ENCODE results near the gene DRAXIN.
A peak's percentile ranks its signal among the peaks of the same experiment; 100 is the strongest.

The DRAXIN gene

DNA sequence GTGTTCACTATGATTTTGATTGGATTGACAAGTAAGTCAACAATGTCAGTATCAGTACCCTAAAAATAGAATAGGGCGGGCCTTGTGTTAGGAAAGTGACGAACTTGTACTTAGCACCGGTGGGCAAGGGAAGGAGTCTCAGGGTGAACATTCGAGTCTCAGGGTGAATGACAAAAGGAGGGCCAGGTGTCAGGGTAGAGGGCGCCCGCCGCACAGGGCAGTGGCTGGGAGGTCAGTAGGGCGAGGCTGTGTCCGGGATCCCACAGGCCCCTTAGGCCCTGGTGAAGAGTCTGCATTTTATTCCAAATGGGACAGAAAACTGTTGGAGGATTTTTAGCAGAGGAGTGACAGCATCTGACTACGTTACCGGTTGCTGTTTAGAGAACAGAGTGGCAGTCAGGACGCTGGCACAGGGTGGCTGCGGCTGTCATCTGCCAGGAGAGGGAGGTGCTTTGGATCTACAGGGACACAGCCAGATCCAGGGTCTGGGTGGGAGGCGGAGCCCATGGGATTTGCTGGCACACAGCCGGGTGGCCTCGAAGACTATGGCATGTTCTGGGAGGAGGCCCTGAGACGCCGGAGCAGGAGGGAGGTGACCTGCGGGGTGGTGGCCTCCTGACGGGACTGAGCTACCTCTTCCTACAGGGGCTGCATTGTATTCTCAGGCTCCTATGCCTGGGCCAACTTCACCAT, 55.4 kb downstream of the DRAXIN start:
- no peak overlapping the region for H3K4me3 ChIP-seq (ENCODE audit: low read depth, low read length)
- no peak for DNase-seq (ENCODE audit: low read depth)
- in situ Hi-C loops (cut with HindIII; ENCODE audit: low sequenced_read_pairs) = no loop called here
- TF ChIP-seq, protein P1, sequence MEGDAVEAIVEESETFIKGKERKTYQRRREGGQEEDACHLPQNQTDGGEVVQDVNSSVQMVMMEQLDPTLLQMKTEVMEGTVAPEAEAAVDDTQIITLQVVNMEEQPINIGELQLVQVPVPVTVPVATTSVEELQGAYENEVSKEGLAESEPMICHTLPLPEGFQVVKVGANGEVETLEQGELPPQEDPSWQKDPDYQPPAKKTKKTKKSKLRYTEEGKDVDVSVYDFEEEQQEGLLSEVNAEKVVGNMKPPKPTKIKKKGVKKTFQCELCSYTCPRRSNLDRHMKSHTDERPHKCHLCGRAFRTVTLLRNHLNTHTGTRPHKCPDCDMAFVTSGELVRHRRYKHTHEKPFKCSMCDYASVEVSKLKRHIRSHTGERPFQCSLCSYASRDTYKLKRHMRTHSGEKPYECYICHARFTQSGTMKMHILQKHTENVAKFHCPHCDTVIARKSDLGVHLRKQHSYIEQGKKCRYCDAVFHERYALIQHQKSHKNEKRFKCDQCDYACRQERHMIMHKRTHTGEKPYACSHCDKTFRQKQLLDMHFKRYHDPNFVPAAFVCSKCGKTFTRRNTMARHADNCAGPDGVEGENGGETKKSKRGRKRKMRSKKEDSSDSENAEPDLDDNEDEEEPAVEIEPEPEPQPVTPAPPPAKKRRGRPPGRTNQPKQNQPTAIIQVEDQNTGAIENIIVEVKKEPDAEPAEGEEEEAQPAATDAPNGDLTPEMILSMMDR (IDR thresholded peaks at IDR 0.05; ENCODE audit: low read depth, low read length, missing control alignments) = no peak

DNA sequence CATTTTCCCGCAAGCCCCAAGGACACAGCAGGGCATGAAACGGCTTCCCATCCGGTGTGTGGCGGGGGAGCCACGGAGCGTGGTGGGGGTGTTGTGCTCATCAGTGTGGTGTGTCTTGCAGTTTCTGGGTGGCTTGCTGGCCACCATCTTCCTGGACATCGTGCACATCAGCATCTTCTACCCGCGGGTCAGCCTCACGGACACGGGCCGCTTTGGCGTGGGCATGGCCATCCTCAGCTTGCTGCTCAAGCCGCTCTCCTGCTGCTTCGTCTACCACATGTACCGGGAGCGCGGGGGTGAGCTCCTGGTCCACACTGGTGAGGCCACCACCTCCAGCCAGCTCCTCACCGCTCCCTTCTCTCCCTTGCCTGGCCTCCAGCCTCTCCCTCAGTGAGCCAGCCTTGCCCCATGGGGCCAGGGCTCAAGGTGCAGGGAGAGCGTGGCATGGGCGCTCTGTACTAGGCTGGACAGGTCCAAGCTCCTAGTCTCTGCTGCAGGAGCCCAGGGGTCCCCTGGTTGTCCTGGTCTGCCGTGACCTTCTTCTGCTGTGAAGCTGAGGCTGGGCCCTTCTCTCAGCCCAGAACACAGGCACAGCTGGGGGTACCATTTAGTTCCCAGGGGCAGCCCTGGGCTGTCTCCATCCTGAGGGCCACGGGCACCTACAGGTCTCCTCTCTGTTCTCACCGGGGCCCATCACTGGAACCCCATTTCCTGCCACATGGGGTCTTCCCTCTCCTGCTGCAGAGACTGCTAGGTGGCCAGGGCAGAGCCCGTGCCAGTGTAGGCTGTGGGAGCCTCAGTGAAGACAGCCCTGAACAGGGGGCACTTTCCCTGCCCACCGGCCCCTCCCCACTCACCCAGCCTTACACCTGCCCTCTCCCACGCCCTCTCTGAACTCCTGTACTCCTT, 57.0 kb downstream of the DRAXIN start:
- H3K4me3 ChIP-seq (ENCODE audit: low read depth, low read length) = no peak overlapping the region
- in situ Hi-C loops (cut with HindIII; ENCODE audit: low sequenced_read_pairs) = no loop called here
- TF ChIP-seq, protein P1 (IDR thresholded peaks at IDR 0.05; ENCODE audit: low read depth, low read length, missing control alignments) = no peak
- DNase-seq (ENCODE audit: low read depth) = no peak

DNA sequence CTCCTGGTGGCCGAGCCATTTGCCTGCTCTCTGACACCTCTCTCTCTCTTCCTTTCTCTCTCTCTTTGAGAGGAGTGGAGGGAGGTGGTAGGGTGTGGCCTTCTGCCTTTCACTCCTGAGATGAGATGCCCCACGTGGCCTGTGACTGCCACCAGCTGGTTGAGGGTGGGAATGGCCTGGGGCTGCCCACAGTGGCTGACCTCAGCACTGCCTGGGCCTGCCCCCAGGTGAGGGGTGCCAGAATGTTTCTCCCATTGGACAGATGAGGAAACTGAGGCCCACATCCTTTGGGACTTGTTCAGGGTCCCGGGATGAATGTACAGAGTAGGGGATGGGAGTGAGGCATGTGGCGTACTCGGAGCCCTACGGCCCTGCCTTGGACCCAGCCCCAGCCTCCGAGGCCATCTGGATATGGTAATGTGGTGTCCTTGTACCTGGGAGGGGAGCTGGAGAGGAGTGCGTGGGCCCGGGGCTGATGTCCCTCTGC, 57.7 kb downstream of the DRAXIN start:
- no peak overlapping the region for H3K4me3 ChIP-seq (ENCODE audit: low read depth, low read length)
- in situ Hi-C loops (cut with HindIII; ENCODE audit: low sequenced_read_pairs) = no loop called here
- DNase-seq (ENCODE audit: low read depth) = no peak
- TF ChIP-seq, protein P1 (IDR thresholded peaks at IDR 0.05; ENCODE audit: low read depth, low read length, missing control alignments) = peak; percentile 48

DNA sequence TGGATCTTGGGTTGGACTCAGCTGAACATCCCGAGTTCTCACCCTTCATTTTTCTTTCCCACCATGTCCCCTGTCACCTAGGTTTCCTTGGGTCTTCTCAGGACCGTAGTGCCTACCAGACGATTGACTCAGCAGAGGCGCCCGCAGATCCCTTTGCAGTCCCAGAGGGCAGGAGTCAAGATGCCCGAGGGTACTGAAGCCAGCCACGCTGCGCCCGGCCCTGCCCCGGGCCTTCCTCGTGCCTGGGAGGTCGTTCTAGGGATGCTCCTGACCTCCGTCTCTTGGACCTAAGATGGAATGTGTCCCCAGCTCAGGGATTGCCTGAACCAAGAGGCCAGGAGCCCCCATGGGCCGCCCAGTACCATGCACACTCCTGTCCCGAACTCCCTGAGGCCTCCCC, 58.5 kb downstream of the DRAXIN start:
- in situ Hi-C loops (cut with HindIII; ENCODE audit: low sequenced_read_pairs) = no loop called here
- no peak overlapping the region for H3K4me3 ChIP-seq (ENCODE audit: low read depth, low read length)
- no peak for DNase-seq (ENCODE audit: low read depth)
- TF ChIP-seq, protein P1 (IDR thresholded peaks at IDR 0.05; ENCODE audit: low read depth, low read length, missing control alignments) = no peak

DNA sequence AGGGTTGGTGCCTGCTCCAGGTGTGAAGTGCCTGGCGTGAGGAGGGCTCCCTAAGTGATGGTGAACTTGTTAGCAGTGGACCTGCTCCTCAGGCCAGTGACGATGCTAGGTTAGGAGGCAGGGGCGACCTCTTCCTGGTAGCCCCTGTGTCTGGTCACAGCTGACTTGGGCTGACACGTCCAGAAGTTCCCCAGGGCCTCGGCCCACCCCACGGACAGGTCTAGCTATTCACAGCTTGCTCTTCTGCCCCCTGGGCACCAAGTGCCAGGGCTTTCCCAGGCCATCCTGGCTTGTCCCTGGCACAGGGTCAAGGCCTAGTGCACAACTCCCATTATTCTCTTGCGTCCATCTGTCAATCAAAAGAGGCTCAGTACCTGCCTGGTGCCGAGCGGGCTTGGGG, 59.6 kb downstream of the DRAXIN start:
- H3K4me3 ChIP-seq (ENCODE audit: low read depth, low read length) = no peak overlapping the region
- TF ChIP-seq, protein P1 (IDR thresholded peaks at IDR 0.05; ENCODE audit: low read depth, low read length, missing control alignments) = no peak
- DNase-seq (ENCODE audit: low read depth) = no peak
- in situ Hi-C loops (cut with HindIII; ENCODE audit: low sequenced_read_pairs) = no loop called here

DNA sequence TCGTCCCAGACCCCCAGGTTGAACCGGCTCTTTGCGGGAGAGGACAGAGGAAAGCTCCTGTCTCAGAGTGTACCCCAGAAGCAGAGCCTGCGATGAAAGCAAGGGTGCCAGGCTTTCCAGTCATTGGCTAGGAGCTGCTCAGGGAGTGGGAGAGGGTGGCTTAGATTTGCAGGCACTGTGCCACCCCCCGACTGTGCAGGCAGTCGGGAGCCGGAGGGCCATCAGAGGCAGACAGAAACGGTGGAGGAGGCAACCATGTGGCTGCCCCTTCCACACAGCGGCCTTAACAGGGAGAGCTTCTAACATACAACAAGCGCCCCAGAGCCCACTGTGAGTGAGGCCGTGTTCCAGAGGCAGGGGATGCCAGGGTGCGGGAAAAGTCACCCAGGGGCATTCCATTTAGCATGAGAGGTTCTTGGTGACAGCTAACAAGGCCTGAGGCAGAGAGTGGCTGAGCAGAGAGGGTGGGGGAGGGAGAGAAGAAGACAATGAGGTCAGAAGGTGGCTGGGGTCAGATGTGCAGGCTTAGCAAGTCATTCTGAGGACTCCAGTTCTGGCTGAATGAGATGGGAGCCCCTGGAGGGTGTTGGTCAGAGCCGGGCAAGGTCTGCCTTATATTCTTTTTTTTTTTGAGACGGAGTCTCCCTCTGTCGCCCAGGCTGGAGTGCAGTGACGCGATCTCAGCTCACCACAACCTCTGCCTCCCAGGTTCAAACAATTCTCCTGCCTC, 61.0 kb downstream of the DRAXIN start:
- in situ Hi-C loops (cut with HindIII; ENCODE audit: low sequenced_read_pairs) = no loop called here
- TF ChIP-seq, protein P1 (IDR thresholded peaks at IDR 0.05; ENCODE audit: low read depth, low read length, missing control alignments) = no peak
- H3K4me3 ChIP-seq (ENCODE audit: low read depth, low read length) = no peak overlapping the region
- no peak for DNase-seq (ENCODE audit: low read depth)

All from astrocyte of the cerebellum (primary cell).